ENCODE results near the gene KCNH1.

DNA sequence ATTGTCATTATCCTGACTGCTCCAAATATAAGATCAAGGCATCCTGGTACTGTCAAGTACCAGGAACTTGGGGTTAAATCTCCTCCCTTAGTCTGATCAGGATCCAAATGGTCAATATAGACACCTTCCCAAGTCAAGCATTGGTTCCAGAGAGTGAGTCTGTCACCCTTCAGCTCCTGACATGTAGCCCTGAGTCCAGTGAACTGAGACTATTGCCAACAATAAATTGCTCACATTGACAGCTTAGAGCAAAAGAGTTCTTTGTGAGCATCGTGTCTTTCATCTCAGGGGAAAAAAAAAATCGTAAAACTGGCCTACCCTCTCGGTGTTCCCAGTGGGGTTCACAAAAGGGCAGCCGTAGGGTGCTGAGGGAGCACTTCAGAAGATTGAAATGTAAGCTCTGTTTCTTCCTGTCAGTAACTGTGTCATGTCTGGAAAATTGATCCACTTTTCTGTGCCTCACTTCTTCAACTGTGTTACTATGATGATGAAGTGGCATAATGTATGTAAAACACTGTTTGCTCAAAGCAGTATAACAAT is 228.5 kb downstream of the KCNH1 start:
- TF ChIP-seq YY1 (IDR thresholded peaks at IDR 0.05; ENCODE audit: low read depth, low read length) (no peak), POLR2A (IDR thresholded peaks at IDR 0.05; ENCODE audit: low read depth, low read length) (no peak), TARDBP (IDR thresholded peaks at IDR 0.05; ENCODE audit: borderline replicate concordance) (no peak), ASH2L (IDR thresholded peaks at IDR 0.05; ENCODE audit: borderline replicate concordance, low read depth) (no peak), RAD51 (IDR thresholded peaks at IDR 0.05) (no peak)
- TF ChIP-seq, protein P1, sequence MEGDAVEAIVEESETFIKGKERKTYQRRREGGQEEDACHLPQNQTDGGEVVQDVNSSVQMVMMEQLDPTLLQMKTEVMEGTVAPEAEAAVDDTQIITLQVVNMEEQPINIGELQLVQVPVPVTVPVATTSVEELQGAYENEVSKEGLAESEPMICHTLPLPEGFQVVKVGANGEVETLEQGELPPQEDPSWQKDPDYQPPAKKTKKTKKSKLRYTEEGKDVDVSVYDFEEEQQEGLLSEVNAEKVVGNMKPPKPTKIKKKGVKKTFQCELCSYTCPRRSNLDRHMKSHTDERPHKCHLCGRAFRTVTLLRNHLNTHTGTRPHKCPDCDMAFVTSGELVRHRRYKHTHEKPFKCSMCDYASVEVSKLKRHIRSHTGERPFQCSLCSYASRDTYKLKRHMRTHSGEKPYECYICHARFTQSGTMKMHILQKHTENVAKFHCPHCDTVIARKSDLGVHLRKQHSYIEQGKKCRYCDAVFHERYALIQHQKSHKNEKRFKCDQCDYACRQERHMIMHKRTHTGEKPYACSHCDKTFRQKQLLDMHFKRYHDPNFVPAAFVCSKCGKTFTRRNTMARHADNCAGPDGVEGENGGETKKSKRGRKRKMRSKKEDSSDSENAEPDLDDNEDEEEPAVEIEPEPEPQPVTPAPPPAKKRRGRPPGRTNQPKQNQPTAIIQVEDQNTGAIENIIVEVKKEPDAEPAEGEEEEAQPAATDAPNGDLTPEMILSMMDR (IDR thresholded peaks at IDR 0.05 in 2 of 3, conservative IDR thresholded peaks at IDR 0.05 in 1 of 3; ENCODE audit: control insufficient read depth in 2 of 3, extremely low read depth in 1 of 3, insufficient read depth in 1 of 3, low read depth in 3 of 3, low read length in 3 of 3), result no peak

Data from GM12878 (cell line).